GM21515 (cell line): ENCODE measurements around the gene L3MBTL1.
A peak's percentile ranks its signal among the peaks of the same experiment; 100 is the strongest.
"Not testable (repeated sequence)": the region's sequence is repeated elsewhere in the genome, so short reads cannot be mapped to it uniquely, and the experiment has no call there.

Experiments
- ATAC-seq: cut with Tn5 transposase; IDR thresholded peaks from one replicate; pipeline ENCODE4 v1.9.1; 2021; ENCODE audit not compliant: unreplicated experiment

The L3MBTL1 gene

GRCh38 chr20:43502021-43502420, 5.5 kb upstream of the L3MBTL1 start:
- ATAC-seq, result not testable (repeated sequence)

GRCh38 chr20:43506238-43506637, 1.3 kb upstream of the L3MBTL1 start:
- no peak for ATAC-seq

- no peak for ATAC-seq
Measured at GRCh38 chr20:43508106-43508505, 609 bp downstream of the L3MBTL1 start.

- ATAC-seq, result no peak
Measured at GRCh38 chr20:43508604-43509040, 1.1 kb downstream of the L3MBTL1 start.

- no peak for ATAC-seq
Measured at GRCh38 chr20:43511879-43512278, 4.4 kb downstream of the L3MBTL1 start.

GRCh38 chr20:43513372-43513930, 6.0 kb downstream of the L3MBTL1 start:
- ATAC-seq, result no peak

GRCh38 chr20:43513931-43514647, 6.6 kb downstream of the L3MBTL1 start:
- peak; percentile 85 for ATAC-seq

GRCh38 chr20:43514648-43514999, 7.1 kb downstream of the L3MBTL1 start:
- ATAC-seq, result peak; percentile 23

GRCh38 chr20:43515628-43516027, 8.1 kb downstream of the L3MBTL1 start:
- ATAC-seq, result no peak

GRCh38 chr20:43516251-43516824, 8.8 kb downstream of the L3MBTL1 start:
- no peak for ATAC-seq

- ATAC-seq, result no peak
Measured at GRCh38 chr20:43520074-43520630, 12.7 kb downstream of the L3MBTL1 start.

- no peak for ATAC-seq
Measured at GRCh38 chr20:43525021-43525420, 17.5 kb downstream of the L3MBTL1 start.

- no peak for ATAC-seq
Measured at GRCh38 chr20:43528258-43528875, 20.9 kb downstream of the L3MBTL1 start.

GRCh38 chr20:43529051-43529450, 21.6 kb downstream of the L3MBTL1 start:
- no peak for ATAC-seq

- ATAC-seq, result no peak
Measured at GRCh38 chr20:43529457-43530153, 22.1 kb downstream of the L3MBTL1 start.

GRCh38 chr20:43530321-43531090, 23.0 kb downstream of the L3MBTL1 start:
- ATAC-seq, result no peak

- no peak for ATAC-seq
Measured at GRCh38 chr20:43531091-43531443, 23.6 kb downstream of the L3MBTL1 start.

- ATAC-seq, result no peak
Measured at GRCh38 chr20:43532416-43533055, 25.0 kb downstream of the L3MBTL1 start.

- ATAC-seq, result no peak
Measured at GRCh38 chr20:43533060-43533459, 25.6 kb downstream of the L3MBTL1 start.

- ATAC-seq, result no peak
Measured at GRCh38 chr20:43534016-43534415, 26.5 kb downstream of the L3MBTL1 start.
